Forelimb muscle (tissue), 1 donor: ENCODE data around the gene DCANP1. TPM values are rescaled to one million over a fixed set of nuclear protein-coding genes. Genes with fewer than 3 reads are reported as not detected.
"Not testable (repeated sequence)": the region's sequence is repeated elsewhere in the genome, so short reads cannot be mapped to it uniquely, and the experiment has no call there.

Source experiments
- DNase-seq: peaks from one replicate; pipeline ENCODE4 v3.0.0-alpha.2; 2013; ENCODE audit warnings: low read depth
- polyA plus RNA-seq: library from polyadenylated mRNA; unstranded; fragments of 120-200 nt; gene quantifications from one replicate; pipeline ENCODE4 v1.2.1, GENCODE V29; 2013; ENCODE audit not compliant: insufficient read length

The DCANP1 gene, protein sequence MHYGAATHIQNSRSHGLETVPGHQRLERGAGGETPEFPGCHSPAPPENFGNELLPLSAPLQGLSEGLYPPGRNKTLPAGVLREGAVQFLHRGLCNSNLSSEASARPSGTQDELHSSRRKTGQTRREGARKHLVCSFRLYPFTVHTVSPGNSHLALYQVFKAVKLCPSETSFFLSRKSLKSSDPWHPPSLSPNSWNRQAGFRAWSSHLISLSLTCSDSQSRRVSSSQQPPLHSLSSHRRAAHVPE
- polyA plus RNA-seq = 0.10 TPM

DNA sequence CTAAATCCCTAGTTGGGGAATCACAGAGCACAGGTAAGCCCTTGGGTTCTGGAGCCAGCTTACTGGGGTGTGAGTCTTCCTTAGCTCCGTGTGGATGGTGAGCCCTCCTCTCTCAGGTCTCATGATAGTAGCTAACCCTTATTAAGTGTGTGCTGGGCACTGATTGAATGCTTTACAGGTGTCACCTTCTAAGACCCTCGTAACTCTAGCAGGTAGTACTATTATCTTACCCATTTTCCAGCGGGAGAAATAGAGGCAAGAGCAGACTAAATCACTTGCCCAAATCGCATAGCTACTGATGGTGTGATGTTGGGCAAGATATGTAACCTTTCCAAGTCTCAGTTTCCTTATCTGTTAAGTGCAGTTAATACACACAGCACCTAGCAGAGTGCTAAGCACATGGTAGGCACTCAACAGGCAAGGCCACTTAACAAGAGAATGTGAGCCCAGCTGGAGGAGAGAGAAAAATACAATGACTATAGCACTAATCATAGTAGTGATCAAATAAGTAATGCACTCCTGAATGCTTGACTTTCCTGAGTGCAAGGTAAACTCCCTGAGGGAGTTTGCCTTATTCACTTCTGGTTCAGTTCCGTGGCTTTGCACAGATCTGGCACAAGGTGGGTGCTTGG is at the start of gene DCANP1:
Gene DCANP1, minus strand, starts transcription at position 51 of the 632 bp plus-strand sequence. CDS start 240 bp downstream, outside the sequence.
- no peak for DNase-seq

DNA sequence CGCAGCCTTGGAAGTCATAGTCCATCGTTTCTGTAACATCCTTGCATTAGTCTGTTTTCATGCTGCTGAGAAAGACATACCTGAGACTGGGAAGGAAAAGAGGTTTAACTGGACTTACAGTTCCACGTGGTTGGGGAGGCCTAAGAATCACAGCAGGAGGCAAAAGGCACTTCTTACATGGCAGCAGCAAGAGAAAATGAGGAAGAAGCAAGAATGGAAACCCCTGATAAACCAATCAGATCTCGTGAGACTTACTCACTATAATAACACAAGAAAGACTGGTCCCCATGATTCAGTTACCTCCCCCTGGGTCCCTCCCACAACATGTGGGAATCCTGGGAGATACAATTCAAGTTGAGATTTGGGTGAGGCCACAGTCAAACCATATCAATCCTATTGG is 48.4 kb upstream of the DCANP1 start:
- not testable (repeated sequence) for DNase-seq

DNA sequence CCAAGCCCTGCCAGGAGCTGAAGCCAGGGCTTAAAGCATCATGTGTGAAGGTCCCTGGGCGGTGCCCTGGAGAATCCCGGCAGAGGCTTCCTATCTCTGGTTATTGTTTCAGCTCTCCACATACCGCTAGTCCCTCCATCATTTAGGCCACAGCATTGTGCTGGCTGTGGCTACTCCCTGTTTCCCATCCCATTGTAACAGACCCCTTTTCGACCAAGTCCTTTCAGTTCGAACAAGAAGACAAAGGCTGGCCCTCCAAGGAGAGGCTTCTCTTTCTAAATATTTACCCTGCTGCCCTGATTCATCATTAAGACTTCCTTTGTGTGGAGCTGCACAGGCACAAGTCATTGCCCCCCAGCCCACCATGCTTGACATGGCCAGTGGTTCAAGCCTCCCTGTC is 47.0 kb upstream of the DCANP1 start:
- DNase-seq = no peak

DNA sequence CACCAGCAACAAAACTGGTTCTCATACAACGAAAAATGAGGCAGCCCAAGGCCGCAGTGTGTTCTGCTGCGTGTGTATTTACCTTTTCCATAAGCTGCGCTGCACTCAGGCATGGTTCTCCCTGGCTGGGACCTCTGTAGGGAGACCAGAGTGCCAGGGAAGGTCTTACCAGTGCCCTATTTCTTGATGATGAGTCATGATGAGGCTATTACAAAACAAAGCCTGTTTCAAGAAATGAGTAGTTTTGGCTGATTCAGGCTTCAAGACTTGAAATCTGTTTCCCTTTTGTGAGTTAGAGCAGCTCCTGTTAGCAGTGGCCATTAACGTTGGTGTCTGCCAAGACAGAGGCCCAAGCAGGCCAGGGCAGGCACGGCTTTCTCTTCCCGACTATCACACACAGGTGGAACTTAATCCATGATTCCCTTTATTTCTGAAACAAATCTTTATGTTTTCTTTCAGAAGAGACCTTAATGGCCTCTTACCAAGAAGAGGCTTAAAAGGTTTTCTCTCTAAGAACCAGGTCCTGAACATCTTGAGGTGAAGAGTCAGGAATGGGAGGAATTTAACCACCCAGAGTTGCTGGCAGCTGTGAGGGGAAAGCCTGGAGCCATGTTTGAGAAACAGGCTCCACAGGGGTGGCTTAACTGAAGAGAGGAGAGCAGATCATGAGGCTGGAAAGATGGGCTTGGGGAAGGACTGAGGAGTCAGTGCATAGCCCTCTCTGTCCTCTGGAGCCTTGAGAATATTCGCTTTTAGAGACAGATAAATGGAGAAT is 46.4 kb upstream of the DCANP1 start:
- DNase-seq = no peak

DNA sequence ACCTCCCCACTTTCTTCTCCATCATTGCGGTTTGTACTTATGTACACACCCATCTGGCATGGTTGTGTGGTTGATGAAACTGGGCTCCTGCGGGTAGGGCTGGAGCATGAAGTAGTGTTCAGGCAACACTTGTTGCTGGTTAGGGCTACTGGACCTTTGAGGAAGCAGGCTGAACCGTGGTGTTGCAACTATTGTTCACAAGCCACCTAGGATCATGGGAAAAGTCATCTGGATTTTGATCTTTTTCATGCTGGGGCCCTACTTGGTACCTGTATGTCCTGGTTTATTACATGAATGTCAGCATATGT is 45.1 kb upstream of the DCANP1 start:
- DNase-seq = no peak

DNA sequence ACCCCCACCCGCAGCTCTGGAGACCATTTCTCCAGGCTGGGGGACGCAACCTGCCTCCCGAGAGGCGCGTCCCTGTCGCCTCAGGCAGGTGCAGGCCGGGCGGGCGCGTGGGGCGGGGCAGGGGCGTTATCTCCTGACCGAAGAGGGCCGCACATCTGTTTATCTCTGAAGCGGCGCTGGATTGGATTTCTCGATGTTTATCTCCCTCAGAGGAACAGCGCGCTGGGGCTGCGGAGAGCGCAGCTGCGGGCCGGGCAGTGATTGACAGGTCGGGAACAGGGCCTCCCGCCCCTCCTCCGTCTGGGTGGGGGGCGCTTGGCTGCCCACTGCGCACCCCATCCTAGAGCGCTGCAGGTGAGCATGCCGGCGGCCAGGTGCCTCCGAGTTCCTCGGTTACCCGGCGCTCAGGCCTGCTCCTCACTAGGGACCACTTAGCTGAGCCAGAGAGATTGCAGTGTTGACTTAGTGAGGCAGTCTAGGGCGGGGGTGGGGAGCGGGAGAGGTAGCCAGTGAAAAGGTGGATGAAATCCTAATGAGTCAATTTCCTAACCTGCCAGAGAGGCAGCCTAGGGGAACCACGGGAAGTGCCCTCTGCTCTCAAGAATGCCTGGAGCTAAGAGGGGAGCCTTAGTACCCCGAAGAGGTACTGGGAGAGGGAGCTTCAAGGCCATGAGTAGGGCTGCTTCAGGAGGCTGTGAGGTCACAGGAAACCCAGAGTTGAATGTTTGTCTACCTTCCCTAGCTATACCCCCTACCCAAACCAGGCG is 44.6 kb upstream of the DCANP1 start:
- DNase-seq = no peak

DNA sequence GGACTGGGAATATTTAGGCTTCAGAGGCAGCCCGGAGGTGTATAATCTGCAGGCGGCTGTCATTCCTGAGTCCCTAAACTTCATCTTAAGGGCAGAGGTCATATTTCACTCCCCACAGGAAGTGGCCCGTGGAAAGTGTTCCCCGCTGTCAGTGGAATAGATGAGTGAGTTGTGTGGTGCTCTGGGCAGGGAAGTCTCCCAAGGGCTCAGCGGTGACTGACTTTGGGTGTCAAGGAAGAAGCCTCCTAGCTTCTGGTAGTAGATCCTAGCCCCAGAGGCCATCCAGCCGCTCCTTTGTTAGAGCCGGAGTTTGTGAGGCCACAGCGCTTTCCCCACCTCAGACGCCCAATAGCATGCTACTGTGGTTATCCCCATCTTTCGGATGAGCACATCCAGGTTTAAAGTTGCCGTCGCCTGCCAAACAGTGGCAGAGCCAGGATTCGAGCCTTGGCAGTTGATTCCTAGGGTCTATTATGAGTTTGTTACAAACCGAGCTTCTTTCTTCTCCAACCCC is 43.9 kb upstream of the DCANP1 start:
- no peak for DNase-seq

DNA sequence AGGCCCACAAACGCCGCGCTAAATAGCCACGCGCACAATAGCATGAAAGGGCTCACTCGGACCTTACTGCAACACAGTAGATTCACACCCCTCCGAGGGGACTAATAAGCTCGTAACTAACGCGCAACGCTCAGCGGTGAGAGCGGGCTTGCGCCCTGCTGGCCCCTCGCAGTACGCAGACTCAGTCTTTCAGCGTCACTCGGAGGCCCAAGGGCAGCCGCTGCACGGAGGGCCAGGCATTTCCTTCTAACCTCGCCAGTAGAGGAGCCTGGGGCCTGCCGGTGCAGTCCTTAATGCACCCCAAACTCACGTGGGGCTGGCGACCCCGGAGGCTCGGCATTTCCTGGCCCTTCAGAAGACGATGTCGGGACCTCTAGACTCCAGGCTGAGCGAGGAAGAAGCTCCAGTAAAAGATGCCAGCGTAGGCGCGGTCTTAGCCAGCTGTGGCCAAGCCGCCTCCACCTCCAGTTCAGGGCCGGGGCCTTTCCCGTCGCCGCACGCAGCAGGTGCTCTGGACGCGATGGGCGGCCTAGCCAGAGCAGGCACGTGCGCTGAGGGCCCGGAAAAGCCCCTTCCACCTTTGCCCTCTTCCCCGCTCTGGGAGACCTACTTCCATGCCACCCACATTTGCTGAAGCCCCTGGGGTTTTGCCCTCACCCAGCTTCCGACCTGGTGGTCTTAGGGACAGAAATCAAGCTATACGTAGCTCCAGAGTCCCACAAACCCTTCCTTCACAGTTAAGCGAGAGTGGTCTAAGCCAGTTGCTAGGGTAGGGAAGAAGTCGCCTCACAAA is 43.3 kb upstream of the DCANP1 start:
- no peak for DNase-seq

DNA sequence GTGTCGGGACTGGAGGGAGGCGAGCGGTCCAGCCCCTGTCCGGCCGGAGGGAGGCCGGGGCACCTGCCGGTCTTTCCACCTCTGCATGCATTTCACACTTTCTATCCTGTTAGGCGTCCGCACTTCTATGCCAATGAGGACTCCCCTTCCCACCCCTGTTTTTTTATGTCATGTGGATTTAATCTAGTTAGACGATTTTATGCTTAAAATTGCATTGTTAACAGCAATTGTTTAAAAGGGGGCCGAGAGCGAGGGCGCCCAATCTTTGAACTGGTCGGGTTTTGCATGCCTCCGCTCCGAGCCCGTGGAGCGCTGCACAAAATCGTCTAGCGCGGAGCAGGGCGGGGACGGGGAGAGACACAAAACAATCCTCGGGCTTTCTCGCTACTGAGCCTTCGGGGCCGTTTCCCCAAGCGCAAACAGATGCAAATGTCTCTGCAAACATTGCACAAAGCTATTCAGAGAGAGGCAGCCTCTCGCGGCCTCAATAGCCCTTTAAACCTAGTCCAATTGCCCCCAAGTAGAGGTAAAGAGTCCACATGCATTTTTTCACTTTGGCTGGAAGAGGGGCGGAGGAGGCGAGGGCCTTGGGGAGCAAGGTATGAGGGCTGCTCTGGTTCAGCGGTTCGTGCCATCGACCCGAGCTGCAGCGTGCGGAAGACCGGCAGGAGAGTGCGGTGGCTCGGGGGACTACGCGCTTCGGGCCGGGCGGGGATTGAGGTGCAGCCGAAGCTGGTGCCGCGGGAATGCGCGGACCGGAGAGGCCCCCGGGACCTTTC is 42.5 kb upstream of the DCANP1 start:
- DNase-seq = no peak

DNA sequence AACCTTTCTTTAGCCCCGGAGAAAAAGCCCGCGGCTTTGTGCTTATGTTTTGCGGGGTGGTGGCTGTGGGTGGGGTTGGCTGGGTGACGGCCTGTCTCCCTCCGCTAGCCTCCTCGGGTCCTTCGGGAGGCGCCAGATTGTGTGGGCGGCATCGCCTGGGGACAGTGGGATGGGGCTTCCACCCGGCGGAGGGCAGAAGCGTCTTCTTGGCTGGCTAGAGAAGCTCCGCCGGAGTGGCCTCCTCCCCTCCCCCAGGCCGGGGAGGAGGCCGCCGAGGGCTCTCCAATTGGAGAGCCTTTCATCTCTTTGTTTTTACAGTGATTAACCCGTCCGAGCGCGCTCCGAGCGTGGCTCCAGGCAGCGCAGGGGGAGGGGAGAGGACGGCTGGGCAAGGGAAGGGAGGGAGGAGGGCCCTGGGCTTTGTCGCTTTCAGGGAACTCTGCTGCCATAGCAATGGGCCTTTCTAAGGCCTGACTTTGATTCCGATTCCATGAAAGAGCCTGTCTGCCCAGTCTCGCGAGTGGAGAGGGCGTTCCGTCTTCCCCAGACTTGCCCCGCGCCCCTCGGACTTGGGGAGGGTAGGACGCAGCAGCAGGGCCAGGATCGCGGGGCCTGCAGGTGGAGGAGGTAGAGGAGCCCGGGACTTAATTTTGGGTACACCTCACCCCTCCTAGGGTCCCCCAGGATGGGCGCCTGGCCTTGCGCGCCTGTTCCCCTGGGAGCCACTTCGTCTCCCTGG is 41.7 kb upstream of the DCANP1 start:
- DNase-seq = no peak

DNA sequence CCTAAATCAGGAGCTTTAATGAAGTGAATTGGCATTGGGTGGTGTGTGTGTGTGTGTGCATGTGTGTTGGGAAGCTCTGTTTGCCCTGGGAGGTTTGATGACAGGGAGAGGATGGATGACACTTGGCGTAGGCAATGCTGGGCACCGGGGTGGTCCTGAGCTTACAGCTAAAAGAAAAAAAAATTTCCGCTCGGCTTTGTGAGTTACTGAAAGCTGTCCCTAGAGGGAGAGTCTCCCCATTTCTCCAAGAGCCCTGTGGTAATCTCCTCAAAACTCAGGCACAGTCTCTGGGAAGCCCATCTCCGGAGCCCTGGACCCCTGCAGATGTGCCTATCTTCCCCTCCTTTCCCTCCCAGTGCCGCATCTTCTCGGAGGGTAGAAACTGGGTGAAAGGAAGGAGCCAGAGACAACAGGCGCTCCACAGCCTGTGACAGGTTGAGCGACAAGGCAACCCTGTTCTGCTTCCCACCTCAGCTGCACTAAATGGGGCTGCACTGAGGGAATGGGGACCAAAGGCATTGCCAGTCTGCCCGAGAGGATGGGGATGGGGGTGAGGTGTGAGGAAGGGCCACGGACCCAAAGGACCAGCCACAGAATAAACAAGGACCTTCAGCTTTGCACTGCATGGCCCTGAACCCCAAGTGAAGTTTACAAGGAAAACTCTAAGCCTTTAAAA is 40.8 kb upstream of the DCANP1 start:
- no peak for DNase-seq

DNA sequence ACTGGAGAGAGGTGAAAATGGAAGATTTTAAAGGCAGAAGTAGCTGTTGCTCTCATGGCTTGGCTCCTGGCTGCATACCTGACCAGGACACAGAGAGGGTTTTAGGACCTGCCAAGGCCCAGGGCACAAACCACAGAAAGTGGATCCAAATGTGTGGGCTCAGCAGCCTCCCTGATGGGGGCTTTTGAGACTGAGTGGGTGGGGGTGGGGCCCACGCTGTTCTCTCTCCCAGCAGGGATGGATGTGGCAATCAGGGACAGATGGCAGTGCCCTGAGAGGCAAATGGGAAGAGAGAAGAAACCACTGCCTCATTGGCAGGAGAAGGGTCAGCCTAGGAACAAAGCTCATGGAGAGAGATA is 39.9 kb upstream of the DCANP1 start:
- no peak for DNase-seq

DNA sequence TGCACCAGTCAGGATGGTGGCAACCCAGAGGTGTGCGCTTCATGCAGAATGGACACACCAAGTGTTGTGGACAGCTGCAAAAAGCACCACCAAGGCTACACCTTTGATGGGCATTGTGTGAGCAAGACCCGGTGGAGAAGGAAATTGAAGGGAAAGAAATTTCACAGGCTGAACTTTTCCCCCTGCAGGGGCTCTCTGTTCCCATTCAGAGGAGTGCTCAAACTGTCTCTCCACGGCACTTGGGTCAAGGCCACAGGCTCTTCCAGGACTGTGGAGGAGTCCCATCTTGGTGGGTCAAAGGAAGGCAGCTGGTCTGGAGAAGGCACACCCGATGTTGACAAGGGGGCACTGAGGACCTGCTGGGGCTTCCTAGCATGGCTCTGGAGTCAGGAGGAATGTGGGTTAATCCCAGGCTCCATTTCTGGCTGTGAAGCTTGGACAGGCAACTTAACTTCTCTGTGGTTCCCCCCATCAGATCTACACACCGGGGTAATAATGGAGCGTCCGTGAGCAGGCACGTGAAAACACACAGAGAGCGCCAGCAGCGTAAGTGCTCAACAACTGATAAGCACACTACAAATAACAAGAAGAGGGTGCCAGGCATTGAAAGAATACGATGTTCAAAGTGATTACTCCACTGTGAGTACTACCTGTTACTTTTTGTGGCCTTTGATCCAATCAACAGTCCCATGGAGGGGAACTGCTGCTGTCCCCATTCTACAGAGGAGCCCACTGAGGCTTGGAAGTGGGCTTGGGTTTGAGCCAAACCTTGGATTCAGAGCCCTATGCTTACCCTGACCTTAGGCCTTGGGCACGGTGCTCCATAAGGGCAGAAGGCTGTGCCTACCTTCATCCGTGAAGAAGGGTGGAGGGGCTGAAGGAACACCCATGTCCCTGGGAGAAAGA is 39.2 kb upstream of the DCANP1 start:
- no peak for DNase-seq

DNA sequence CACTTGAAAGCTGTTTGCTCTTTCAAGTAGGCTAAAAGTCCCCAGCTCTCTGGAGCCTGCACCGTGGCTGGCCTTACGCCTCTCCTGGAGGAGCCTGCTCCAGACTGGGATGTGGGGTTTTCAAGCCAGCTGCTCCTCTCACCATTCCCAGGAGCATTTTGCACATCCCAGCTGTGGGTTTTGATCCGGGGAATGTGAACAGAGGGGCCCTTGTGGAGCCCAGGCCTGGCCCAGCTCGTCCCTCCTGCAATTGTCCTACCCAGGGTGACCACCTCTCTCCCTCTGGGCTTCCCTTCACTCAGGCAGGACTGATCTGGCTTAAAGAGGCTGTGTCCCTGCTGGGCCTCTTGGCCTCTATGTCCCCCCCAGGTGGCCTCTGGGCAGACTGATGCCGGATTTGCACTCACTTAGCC is 37.5 kb upstream of the DCANP1 start:
- no peak for DNase-seq

DNA sequence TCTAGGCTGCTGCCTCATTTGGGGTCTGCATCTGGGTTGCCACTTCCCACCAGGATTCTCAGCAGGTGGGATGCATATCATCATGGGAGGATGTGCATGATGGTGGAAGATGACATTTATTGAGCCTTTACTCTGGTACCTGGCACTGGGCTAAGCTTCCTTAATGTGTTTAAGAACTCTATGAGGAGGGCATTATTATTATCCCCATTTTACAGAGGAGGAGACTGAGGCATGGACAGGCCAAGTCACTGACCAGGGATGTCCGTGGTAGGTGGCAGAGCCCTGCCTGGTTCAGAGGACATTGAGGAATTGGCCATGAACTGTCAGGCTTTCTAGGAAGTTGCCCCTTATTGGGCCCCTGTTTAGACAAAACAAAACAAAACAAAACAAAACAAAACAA is 36.1 kb upstream of the DCANP1 start:
- no peak for DNase-seq

DNA sequence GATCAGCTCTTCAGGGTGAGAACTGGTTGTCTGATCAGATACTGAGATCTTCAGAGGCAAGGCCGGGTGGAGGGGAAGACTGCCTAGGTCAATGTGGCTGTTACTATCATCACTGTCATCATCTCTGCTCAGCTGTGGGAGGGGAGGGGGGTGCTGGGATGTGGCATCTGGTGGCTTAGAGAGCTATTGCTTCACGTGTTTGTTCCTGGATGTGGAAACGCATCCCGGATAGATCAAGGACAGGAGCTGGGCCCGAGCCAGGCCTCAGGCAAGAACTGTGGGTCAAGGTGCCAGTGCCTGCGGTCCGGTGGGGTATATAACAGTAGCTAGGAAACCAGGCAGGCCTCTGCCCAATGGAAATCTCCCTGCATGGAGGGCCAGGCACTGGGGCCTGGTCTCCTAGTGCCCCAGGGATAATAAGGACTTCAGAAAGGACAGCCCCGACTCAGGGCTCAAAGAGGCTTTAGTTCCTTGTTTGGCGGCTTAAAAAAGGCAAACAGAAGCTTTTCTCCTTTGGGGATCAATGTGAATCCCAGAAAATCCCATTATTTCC is 35.3 kb upstream of the DCANP1 start:
- DNase-seq = no peak

DNA sequence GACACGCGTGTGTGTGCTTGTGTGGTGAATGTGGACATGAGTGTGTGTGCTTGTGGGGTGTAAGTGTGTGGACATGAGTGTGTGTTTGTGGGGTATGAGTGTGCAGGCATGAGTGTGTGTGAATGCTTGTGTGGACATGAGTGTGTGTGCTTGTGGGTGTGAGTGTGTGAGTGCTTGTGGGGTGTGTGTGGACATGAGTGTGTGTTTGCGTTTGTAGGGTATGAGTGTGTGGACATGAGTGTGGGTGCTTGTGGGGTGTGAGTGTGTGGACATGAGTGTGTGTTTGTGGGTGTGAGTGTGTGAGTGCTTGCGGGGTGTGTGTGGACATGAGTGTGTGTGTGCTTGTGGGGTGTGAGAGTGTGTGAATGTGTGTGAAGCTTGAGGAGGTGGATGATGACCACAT is 34.8 kb upstream of the DCANP1 start:
- no peak for DNase-seq

DNA sequence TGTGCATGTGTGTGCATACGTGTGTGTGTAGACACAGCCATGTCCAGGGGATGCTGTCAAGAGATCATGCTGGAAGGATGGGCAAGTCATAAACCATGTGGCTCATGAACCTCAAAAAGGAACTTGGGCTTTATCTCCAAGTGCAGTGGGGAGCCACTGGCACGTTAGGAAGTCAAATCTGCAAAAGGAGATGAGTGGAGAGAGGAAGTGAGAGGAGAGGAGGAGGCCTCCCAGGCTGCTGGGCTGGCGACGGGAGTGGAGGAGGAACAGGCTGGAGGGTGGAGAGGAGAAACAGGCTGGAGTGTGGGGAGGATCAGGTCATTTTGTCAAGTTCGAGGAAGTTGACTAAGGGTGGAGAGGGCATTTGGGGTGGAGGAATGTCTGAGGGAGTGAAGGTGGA is 34.2 kb upstream of the DCANP1 start:
- no peak for DNase-seq
